K562 (cell line): ENCODE measurements around the gene UBE2E3. TPM values are rescaled to one million over a fixed set of nuclear protein-coding genes. Genes with fewer than 3 reads are reported as not detected.

ENCODE experiments used
- ATAC-seq: fragments of 200-7000 bp; cut with Tn5 transposase; 3 replicates; pipeline ENCODE4 v1.9.1; 2020; ENCODE audit warnings: moderate library complexity
- BruUV-seq: library from RNA; stranded (reverse); fragments of 400-500 nt; replicated peaks from 2 replicates; lab custom pipeline; 2021; lab: Mats Ljungman, UMichigan
- CTCF ChIA-PET: fragments of 300-600 bp; formaldehyde crosslinking; extraction: SDS; loops from one replicate; lab custom pipeline; 2021; ENCODE audit warnings: low intra/inter-chr PET ratio; lab: Yijun Ruan, JAX
- POLR2A ChIA-PET: fragments of 300-600, 350-650 bp; sonication (Branson Sonifier 250); formaldehyde crosslinking; extraction: SDS; loops from one replicate; lab custom pipeline; 2021; ENCODE audit warnings: antibody characterized with exemption, inconsistent platforms; lab: Yijun Ruan, JAX
- DNase-seq, 4 experiments: peaks; one replicate each; pipeline versions ENCODE4 v3.0.0 to v3.0.0-alpha.2; 2011 to 2018; ENCODE audit warnings: low spot score in 3 of 4, mixed read lengths in 3 of 4; ENCODE audit errors: extremely low read depth in 1 of 4
- FAIRE-seq: peaks from 2 replicates; lab custom pipeline; 2011; peaks lifted over from hg19 to GRCh38; lab: Jason Lieb, UNC
- H2AFZ ChIP-seq: 2 replicates; pipeline ENCODE4 v1.6.0; 2011; ENCODE audit warnings: low read depth, low read length, control low read depth, inconsistent platforms
- H3K27ac ChIP-seq: fragments of 200-600 bp; 3 replicates; pipeline ENCODE4 v1.8.0; 2011; ENCODE audit warnings: low read depth, mild to moderate bottlenecking, control low read depth, inconsistent platforms, low read length, moderate library complexity, mixed read lengths; ENCODE audit errors: extremely low read depth
- H3K27me3 ChIP-seq, 2 experiments: fragments of 300-600 bp in 1 of 2; 2 replicates in 1 of 2; 3 replicates in 1 of 2; pipeline versions ENCODE4 v1.6.0 to v1.8.0; 2011; ENCODE audit warnings: inconsistent platforms in 2 of 2, low read length in 2 of 2, mild to moderate bottlenecking in 1 of 2, mixed read lengths in 1 of 2, moderate library complexity in 1 of 2; ENCODE audit not compliant: control insufficient read depth in 2 of 2, insufficient read depth in 2 of 2
- H3K36me3 ChIP-seq: fragments of 300-600 bp; 3 replicates; pipeline ENCODE4 v1.8.0; 2011; ENCODE audit warnings: mild to moderate bottlenecking, low read length, inconsistent platforms; ENCODE audit not compliant: control insufficient read depth, insufficient read depth
- H3K4me1 ChIP-seq, 2 experiments: fragments of 200-600 bp in 1 of 2; replicated peaks in 1 of 2; 2 replicates in 1 of 2; 3 replicates in 1 of 2; pipeline versions ENCODE4 v1.5.1 to v1.8.0; 2011; ENCODE audit warnings: inconsistent platforms in 2 of 2, low read length in 2 of 2, mild to moderate bottlenecking in 1 of 2, mixed read lengths in 1 of 2, moderate library complexity in 1 of 2; ENCODE audit not compliant: control insufficient read depth in 2 of 2, insufficient read depth in 2 of 2
- H3K4me2 ChIP-seq: 2 replicates; pipeline ENCODE4 v1.6.1; 2011; ENCODE audit warnings: low read length, control low read depth, inconsistent platforms, mixed read lengths; ENCODE audit not compliant: insufficient read depth
- H3K4me3 ChIP-seq: fragments of 200-600 bp; sonication (generic), shearing (Covaris generic); 2 replicates; pipeline ENCODE4 v1.5.1; 2016; ENCODE audit warnings: control low read depth, inconsistent platforms
- H3K79me2 ChIP-seq: fragments of 200-600 bp; 3 replicates; pipeline ENCODE4 v1.8.0; 2011; ENCODE audit warnings: low read length, inconsistent platforms; ENCODE audit not compliant: control insufficient read depth, insufficient read depth
- H3K9ac ChIP-seq, 2 experiments: 2 replicates each; pipeline versions ENCODE4 v1.6.0 to v1.6.1; 2011; ENCODE audit warnings: low read depth in 2 of 2, low read length in 2 of 2, control low read depth in 1 of 2, inconsistent platforms in 1 of 2, mild to moderate bottlenecking in 1 of 2, mixed read lengths in 1 of 2; ENCODE audit not compliant: insufficient read depth in 1 of 2
- H3K9me1 ChIP-seq: one replicate; pipeline ENCODE4 v1.6.0; 2011; ENCODE audit warnings: inconsistent platforms, mild to moderate bottlenecking, low read length, moderate library complexity; ENCODE audit not compliant: control insufficient read depth, insufficient read depth
- H3K9me3 ChIP-seq: replicated peaks from 2 replicates; pipeline ENCODE4 v1.5.1; 2011; ENCODE audit warnings: low read depth, low read length, inconsistent platforms; ENCODE audit not compliant: control insufficient read depth, insufficient read depth
- H4K20me1 ChIP-seq: replicated peaks from 2 replicates; pipeline ENCODE4 v1.6.1; 2011; ENCODE audit warnings: low read length, inconsistent platforms, mixed read lengths; ENCODE audit not compliant: control insufficient read depth, insufficient read depth
- CHD2 ChIP-seq: IDR thresholded peaks from 2 replicates; pipeline ENCODE4 v1.6.1; 2011; ENCODE audit warnings: low read depth, low read length
- KLF6 ChIP-seq: fragments of 250-450 bp; sonication (Bioruptor Pico); IDR thresholded peaks from 2 replicates; pipeline ENCODE4 v1.4.0; 2020; ENCODE audit warnings: mild to moderate bottlenecking, moderate library complexity, borderline replicate concordance
- PCBP2 ChIP-seq: fragments of 200-400 bp; formaldehyde crosslinking; IDR thresholded peaks from 2 replicates; pipeline ENCODE4 v1.6.1; 2018; ENCODE audit warnings: low read length, low read depth, mild to moderate bottlenecking, moderate library complexity; ENCODE audit not compliant: poor library complexity, severe bottlenecking
- SMAD2 ChIP-seq: fragments of 150-350 bp; IDR thresholded peaks from 2 replicates; pipeline ENCODE4 v1.6.1; 2014; ENCODE audit warnings: low read depth, mild to moderate bottlenecking, low read length
- TAF1 ChIP-seq: IDR thresholded peaks from 2 replicates; pipeline ENCODE4 v1.6.1; 2011; ENCODE audit warnings: mild to moderate bottlenecking, low read length, moderate library complexity; ENCODE audit not compliant: insufficient read depth, control insufficient read depth, severe bottlenecking; ENCODE audit errors: extremely low read depth
- ZNF316 ChIP-seq: fragments of 450-650 bp; IDR thresholded peaks from 2 replicates; pipeline ENCODE4 v1.6.1; 2016
- WGBS: fragments of 100-300 bp; shearing (Covaris generic); methylation state at CpG from one replicate; pipeline ENCODE4 v1.1.6; 2016; ENCODE audit warnings: low coverage, mixed read lengths; ENCODE audit not compliant: insufficient coverage; ENCODE audit errors: missing lambda C conversion rate; 5-methylcytosine and 5-hydroxymethylcytosine counted together
- in situ Hi-C: fragments of 300-500 bp; cut with MboI; formaldehyde crosslinking; loops from 4 replicates; pipeline ENCODE4 v1.15.0; 2018; ENCODE audit warnings: inconsistent platforms, mixed read lengths
- intact Hi-C: fragments of 100-400 bp; cut with micrococcal nuclease; formaldehyde crosslinking; loops from 2 replicates; pipeline ENCODE4 v1.14.2; 2022
- polyA plus RNA-seq, 8 experiments: library from polyadenylated mRNA; depleted of rRNA in 4 of 8; stranded (reverse) in 5 of 8; unstranded in 3 of 8; fragments of >200 nt; fragmentation: Nextera tagmentation in 2 of 8; fragmentation: Illumina TruSeq in 1 of 8; extraction: Ambion mirVana in 2 of 8; extraction: Trizol in 1 of 8; gene quantifications; 2 replicates each; pipeline versions ENCODE4 v1.2.1 to v1.2.3, GENCODE V29; 2011 to 2014; ENCODE audit warnings: inconsistent platforms in 1 of 8, missing spikeins in 1 of 8
- total RNA-seq, 7 experiments: library from RNA; depleted of rRNA in 6 of 7; stranded (reverse); fragments of >200 nt in 6 of 7; fragmentation: Illumina TruSeq in 2 of 7; extraction: Trizol in 2 of 7; gene quantifications; 2 replicates each; pipeline versions ENCODE4 v1.2.1 to v1.2.3, GENCODE V29; 2011 to 2021; ENCODE audit warnings: low replicate concordance in 1 of 7
- TF ChIP-seq, protein P1 (sequence below): IDR thresholded peaks from 2 replicates; pipeline ENCODE4 v1.6.1; 2016; ENCODE audit warnings: missing genetic modification characterization, missing compliant biosample characterization

The UBE2E3 gene
- total and polyA plus RNA-seq, 9 of the 15 experiments (the other 6 are each of a cell fraction or from before 2014, with no cell fraction given), result 58.2 to 173 (median 78.0) TPM

DNA sequence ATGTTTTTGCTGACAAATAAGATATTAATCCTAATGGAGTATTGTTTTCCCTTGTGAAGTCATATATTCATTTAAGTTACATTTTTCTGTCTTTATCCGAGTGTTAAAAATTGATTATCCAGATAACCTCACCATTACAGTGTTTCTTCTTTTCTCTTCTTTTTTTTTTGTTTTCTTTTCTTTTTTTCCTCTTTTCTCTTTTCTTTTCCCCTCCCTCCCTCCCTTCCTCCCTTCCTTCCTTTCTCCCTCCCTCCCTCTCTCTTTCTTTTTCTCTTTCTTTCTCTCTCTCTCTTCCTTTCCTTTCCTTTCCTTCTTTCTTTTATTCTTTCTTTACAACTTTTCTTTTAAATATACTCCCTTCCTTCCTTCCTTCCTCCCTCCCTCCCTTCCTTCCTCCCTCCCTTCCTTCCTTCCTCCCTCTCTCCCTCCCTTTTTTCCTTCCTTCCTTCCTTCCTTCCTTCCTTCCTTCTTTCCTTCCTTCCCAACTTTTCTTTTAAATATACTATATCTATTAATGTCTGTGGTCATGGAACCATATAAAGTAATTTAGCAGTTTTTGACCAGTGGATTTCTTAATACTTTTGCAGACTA lies 40.9 kb downstream of the UBE2E3 start:
- no peaks in the 10 kb centered on the region for H3K9me3 ChIP-seq
- no TSS peak for BruUV-seq
- no peak for ATAC-seq
- CTCF ChIA-PET, result no interaction called here
- H3K4me1 ChIP-seq, result no peaks in the 10 kb centered on the region
- no peak overlapping the region for H3K4me3 ChIP-seq
- H3K79me2 ChIP-seq, result peaks cover 60% of the 10 kb centered on the region
- no peak overlapping the region for H2AFZ ChIP-seq
- FAIRE-seq, result no peak
- WGBS, result 86% methylated on average over 1 of the region's 1 CpG
- no peaks in the 10 kb centered on the region for H3K36me3 ChIP-seq
- no peaks in the 10 kb centered on the region for H4K20me1 ChIP-seq
- in situ Hi-C loops, result no loop called here
- intact Hi-C loops, result no loop called here
- TF ChIP-seq, protein P1, sequence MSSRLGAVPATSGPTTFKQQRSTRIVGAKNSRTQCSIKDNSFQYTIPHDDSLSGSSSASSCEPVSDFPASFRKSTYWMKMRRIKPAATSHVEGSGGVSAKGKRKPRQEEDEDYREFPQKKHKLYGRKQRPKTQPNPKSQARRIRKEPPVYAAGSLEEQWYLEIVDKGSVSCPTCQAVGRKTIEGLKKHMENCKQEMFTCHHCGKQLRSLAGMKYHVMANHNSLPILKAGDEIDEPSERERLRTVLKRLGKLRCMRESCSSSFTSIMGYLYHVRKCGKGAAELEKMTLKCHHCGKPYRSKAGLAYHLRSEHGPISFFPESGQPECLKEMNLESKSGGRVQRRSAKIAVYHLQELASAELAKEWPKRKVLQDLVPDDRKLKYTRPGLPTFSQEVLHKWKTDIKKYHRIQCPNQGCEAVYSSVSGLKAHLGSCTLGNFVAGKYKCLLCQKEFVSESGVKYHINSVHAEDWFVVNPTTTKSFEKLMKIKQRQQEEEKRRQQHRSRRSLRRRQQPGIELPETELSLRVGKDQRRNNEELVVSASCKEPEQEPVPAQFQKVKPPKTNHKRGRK (tag), result peak; percentile 87
- TF ChIP-seq ZNF316 (peak; percentile 31; the same call in 1 of the 2 replicates), KLF6 (CRISPR knock-in tag) (no peak), CHD2 (no peak), TAF1 (no peak), PCBP2 (peak; percentile 71), SMAD2 (no peak)
- H3K9ac ChIP-seq, result no peak overlapping the region
- H3K9me1 ChIP-seq, result no peaks in the 10 kb centered on the region
- no peak overlapping the region for H3K4me2 ChIP-seq
- POLR2A ChIA-PET, result no interaction called here
- no peaks in the 10 kb centered on the region for H3K27me3 ChIP-seq
- no peak overlapping the region for H3K27ac ChIP-seq
- DNase-seq, result no peak
